COR-L47 (cell line): ENCODE measurements around the gene NSD2.
A peak's percentile ranks its signal among the peaks of the same experiment; 100 is the strongest.
"Not testable (repeated sequence)": the region's sequence is repeated elsewhere in the genome, so short reads cannot be mapped to it uniquely, and the experiment has no call there.

Experiments
- DNase-seq: peaks from one replicate; lab custom pipeline; 2025; lab: John Stamatoyannopoulos, UW

NSD2 gene

DNA sequence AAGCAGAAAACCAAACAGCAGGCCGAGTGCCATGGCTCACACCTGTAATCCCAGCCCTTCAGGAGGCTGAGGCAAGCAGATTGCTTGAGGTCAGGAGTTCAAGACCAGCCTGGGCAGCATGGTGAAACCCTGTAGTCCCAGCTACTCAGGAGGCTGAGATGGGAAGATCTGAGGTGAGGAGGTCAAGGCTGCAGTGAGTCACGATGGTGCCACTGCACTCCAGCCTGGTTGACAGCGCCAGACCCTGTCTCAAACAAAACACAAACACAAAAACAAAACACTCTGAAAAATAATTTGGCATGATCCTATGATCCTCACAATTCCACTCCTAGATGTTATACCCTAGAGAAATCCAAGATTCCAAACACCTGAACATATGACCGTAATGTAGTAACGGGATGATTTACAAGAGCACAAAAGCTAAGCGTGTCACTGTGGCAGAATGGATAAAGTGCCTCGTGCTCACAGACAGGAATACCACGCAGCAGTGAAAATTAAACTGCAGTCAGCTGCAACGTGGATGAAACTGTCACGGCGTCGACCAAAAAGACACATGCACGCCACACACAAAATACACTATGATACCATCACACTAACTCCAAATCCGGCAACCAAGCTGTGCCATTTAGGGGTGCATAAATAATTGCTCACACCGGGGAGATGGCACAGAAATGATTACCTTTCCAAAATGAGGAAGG lies 135.9 kb downstream of the NSD2 start:
- DNase-seq: no peak

DNA sequence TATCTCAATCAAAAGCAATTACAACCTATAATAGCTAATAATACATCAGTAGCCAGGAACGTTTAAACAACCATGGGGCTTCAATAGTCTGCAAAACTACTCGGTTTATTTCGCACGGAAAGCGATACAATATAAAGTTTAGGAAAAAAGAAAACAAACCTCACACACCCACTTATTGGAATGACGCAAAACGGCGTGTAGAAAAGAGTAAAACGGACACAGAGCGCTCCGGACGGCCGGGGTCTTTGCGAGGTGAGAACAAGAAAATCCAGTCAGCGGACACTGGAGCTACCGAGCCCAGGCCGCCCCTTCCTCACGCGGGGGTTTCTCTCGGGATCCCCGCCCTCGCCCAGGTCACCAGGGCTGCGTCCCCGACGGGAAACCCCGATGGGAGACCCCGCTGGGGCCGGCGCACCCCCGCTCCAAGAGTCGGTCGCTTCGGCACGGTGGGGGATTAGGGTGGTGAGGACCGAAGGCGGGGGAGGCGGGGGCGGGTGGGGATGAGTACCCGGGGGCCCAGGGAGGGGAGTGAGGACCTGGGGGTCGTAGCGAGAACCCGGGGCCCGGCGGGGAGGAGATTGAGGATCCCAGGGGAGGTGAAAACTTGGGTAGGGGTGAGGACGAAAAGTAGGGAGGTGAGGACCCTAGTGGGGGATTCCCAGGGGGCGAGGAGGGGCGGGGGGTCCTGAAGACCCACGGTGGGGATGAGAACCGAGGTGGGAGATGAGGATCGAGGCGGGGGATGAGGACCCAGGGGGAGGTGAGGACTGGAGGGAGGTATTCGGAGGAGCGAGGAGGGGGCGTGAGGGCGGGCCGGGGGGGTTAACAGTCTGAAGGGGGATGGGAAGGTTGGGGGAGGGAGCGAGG lies 136.8 kb downstream of the NSD2 start:
- DNase-seq: no peak

DNA sequence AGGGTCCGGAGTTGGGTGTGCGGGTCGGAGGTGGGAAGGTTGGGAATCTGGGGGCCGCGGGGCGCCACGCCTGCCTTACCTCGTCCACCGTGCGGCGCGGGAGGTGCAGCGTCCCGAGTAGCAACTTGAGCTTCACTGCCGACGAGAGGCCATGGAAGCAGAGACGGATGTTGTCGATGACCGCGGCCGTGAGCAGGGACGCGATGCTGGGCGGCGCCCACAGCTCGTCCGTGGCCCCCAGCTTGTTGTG lies 137.4 kb downstream of the NSD2 start:
- DNase-seq: no peak

DNA sequence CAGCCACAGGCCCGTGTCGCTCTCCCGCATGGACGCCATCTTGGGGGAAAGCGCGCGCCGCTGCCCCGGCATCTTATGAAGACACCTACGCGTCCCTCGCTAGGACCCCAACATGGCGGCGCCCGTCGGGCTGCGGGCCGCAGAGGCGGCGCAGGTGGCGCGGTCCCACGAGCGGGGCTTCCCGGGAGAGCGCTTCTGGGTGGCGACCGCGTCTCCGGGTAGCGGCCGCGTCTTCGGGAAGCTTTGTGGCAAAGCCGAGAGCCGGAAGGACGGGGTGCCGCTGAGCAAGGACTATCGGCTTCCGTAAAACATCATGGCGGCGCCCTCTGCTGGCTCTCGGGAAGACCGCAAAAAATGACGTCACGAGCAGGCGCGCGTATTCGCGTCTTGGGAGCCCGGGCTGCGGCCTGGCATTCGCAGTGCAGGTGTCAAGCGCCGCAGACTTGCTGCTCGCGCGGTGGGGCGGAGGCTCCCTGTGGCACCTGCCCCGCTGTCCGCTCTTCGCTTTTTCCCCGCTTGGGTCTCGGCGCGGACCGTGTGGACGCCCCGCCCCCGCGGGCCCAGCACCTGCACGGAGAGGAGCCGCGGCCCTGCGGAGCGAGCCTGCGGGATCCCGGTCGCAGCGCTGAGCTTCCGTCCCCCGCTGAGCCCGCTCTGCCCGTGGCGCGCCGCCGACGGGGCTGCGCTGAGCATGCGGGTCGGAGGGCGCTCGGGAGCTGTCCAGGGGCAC lies 137.9 kb downstream of the NSD2 start, which contains the start of gene NELFA:
Gene NELFA (minus strand): TSS at position 54 of the 730 bp plus-strand sequence. CDS start 15 bp downstream, at position 39.
- DNase-seq: peak; percentile 98

DNA sequence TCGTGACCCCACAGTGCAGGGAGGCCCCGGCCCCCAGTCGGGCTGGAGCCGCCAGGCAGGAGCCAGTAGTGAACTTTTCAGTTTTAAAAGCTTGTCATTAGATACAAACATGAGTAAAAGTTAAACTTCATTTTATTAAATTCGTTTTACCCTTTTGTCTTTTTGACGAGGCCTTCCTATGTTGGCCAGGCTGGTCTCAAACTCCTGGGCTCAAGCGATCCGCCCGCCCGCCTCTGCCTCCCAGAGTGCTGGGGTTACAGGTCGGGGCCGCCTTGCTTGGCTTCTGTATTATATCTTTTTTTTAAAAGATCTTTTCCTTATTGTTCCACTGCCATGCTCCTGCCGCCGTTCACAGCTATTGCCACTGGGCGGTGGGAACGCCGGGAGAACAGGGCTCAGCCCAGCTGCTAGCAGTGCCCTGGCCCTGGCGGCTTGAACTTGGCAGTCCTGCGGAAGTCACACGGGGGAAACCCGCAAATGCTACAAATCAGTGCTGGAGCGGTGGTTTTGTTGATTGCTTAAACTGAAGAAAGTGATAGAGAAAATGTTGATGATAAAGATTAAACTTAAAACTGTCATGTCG lies 138.5 kb downstream of the NSD2 start:
- peak; percentile 66 for DNase-seq

DNA sequence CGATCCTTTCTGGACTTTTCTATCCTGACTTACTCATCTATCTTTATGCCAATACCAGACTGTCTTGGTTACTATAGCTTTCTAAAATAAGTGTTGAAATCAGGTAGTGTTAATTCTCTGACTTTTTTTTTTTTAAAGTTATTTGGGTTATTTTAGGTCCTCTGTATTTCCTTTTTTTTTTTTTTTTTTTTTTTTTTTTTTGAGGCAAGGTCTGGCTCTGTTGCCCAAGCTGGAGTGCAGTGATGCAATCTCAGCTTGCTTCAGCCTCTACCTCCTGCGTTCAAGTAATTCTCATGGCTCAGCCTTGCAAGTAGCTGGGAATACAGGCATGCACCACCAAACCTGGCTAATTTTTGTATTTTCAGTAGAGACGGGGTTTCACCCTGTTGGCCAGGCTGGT lies 140.4 kb downstream of the NSD2 start:
- no peak for DNase-seq

DNA sequence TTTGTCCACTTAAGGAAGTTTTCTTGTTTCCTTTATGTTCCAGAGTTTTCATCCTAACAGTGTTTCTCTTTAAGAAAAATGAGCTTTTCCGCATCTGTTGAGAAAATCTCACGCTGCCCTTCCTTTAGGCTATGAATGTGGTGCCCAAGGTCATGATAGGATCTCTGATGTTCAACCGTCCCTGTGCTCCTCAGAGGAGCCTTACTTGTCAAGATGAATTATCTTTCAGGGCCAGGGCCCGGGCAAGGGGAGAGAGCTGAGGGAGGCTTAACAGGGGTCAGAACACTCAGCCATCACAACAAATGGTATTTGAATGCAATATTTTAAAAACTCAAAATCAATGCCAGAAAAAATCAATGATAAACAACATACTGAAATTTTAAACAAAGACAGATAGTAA lies 143.8 kb downstream of the NSD2 start:
- no peak for DNase-seq

DNA sequence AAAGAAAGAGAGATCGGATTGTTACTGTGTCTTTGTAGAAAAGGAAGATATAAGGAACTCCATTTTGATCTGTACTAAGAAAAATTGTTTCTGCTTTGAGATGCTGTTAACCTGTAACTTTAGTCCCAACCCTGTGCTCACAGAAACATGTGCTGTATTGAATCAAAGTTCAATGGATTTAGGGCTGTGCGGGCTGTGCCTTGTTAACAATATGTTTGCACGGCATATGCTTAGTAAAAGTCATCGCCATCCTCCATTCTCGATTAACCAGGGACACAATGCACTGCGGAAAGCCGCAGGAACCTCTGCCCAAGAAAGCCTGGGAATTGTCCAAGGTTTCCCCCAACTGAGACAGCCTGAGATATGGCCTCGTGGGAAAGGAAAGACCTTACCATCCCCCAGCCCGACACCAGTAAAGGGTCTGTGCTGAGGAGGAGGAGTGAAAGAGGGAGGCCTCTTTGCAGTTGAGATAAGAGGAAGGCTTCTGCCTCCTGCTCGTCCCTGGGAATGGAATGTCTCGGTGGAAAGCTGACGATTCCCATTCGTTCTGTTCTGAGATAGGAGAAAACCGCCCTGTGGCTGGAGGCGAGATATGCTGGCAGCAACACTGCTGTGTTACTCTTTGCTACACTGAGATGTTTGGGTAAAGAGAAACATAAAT lies 150.3 kb downstream of the NSD2 start:
- not testable (repeated sequence) for DNase-seq

DNA sequence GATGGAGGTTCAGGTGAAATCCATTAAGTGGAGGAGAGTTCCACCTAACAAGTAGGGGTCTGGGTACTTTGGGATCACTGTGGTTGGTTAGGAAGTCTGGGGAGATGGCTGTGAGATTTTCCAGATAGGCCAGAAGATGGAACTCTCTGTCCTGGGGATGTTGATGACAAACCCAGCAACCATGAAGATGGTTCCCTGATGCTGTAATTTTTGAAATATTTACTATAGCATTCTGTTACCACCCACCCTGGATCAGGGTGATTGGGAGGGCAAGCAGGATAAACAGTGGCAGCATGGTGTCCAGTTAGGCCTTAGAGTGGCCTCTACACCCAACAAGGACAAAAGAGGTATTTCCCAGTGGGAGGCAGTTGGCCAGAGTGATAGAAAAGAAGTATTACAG lies 153.5 kb downstream of the NSD2 start:
- no peak for DNase-seq

DNA sequence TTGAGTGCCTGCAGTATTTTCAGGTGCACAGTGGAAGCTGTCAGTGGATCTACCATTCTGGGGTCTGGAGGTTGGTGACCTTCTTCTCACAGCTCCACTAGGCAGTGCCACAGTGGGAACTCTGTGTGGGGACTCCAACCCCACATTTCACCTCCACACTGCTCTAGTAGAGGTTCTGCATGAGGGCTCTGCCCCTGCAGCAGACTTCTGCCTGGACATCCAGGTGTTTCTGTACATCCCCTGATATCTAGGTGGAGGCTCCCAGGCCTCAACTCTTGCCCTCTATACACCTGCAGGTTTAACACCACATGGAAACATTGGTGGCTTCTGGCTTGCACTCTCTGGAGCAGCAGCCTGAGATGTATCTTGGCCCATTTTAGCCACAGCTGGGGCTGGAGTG lies 154.6 kb downstream of the NSD2 start:
- DNase-seq: no peak

DNA sequence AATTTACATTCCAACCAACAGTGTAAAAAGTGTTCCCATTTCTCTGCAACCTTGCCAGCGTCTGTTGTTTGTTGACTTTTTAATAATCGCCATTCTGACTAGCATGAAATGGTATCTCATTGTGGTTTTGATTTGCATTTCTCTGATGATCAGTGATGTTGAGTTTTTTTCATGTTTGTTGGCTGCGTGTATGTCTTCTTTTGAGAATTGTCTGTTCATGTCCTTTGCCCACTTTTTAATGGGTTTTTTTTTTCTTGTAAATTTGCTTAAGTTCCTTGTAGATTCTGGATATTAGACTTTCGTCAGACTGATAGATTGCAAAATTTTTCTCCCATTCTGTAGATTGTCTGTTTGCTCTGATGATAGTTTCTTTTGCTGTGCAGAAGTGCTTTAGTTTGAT lies 155.9 kb downstream of the NSD2 start:
- DNase-seq: not testable (repeated sequence)

DNA sequence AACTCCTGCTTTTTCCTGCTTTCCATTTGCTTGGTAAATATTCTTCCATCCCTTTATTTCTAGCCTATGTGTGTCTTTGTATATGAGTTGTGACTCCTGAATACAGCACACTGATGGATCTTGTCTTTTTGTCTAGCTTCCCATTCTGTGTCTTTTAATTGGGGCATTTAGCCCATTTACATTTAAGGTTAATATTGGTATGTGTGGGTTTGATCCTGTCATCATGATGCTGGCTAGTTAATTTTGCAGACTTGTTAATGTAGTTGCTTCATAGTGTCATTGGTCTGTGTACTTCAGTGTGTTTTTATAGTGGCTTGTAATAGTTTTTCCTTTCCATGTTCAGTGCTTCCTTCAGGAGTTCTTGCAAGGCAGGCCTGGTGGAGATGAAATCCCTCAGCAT lies 160.0 kb downstream of the NSD2 start:
- not testable (repeated sequence) for DNase-seq
